Stimulated activated CD8-positive, alpha-beta memory T cell treated with anti-CD3 and anti-CD28 coated beads, Interleukin-15, amount 100 ng/mL, for 4 hours (primary cell): ENCODE data around the gene WDR93.
"Not testable (repeated sequence)": the region's sequence is repeated elsewhere in the genome, so short reads cannot be mapped to it uniquely, and the experiment has no call there.

Source experiments
- DNase-seq, 2 donors: peaks; one replicate each; pipeline ENCODE4 v3.0.0-alpha.2; 2020; ENCODE audit warnings: low read depth in 2 of 2

The WDR93 gene

DNA sequence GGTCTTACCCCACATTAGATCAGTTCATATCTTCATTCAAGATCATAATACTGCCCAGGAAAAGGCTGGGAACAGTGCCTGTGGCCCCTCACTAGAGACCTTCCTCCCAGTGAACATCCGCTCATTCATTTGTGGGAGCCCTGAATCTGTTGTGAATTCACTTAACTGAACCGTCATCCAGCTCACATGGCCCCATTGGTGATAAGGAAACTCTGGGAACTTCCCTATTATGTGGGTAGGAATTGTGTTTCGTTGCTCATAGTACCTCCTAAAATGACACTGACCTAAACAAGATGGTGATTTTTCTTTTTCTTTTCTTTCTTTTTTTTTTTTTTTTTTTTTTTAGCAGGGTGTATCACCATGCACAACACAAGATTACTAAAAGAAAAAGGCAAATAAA, 78.8 kb downstream of the WDR93 start:
- no peak for DNase-seq

- no peak for DNase-seq
These were observed 79.4 kb downstream of the WDR93 start for GRCh38 chr15:89770041-89770440.

DNA sequence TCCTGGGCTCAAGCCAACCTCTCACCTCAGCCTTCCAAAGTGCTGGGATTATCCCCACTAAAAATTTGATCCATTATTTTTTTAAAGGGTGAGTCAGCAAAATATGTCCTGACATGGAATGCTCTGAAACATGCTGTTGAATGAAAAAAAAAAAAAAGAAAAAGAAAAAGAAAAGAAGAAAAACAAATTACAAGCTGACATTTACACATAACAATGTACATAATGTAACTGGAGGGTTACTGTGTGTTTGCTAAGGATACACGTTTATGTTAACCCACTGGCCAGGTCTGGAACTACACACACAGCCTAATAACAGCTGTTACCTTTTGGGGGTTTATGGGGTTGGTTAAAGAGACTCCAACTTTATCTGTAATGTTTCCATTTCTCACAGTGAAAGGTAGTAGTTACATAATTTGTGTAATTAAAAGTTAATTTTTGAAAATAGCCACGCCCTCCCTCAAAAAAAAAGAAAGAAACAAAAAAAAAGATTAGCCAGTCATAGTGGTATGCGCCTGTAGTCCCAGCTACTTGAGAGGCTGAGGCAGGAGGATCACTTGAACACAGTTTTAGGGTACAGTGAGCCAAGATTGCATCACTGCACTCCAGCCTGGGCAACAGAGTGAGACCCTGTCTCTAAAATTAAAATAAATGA, 82.4 kb downstream of the WDR93 start:
- DNase-seq, result no peak

DNA sequence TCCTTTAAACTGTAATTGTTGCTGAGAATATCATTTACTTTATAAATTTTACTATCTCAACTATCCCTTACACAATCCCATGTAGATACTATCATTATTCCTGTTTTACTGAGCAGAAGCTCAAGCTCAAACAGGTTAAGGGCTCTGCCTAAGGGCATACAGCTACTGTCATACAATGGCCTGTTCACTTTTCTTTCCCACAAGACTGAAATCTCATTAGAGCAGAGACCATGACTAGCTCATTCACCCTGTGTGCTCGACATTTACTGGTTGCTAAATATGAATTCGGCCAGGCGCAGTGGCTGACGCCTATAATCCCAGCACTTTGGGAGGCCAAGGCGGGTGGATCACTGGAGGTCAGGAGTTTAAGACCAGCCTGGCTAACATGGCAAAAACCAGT, 83.9 kb downstream of the WDR93 start:
- no peak for DNase-seq

DNA sequence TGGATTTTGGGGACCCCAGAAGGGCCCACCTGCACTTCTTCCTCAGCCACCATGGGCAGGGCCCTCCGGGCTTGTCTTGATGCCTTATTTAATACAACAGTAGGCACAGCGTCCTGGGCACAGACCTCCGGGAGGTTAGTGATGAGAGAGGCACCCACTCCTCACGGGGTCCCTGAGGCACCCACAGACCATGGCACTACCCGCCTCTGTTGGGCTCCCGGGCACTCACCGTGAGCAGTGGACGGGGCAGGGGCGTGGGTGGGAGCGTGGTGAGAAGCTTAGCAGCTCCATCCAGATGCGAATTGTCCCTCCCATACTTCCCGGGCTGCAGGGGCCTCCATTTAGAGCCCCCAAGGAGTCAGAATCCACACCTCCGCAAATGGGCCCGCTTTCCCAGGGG, 85.2 kb downstream of the WDR93 start:
- no peak for DNase-seq

GRCh38 chr15:89776274-89777072, 85.9 kb downstream of the WDR93 start, which contains the start of gene MESP2:
TSS of gene MESP2 (plus strand) at chr15:89776332. CDS start at chr15:89776358, 26 bp downstream.
- DNase-seq, result no peak

- DNase-seq, result no peak
These were observed 86.6 kb downstream of the WDR93 start for GRCh38 chr15:89777073-89777751.

DNA sequence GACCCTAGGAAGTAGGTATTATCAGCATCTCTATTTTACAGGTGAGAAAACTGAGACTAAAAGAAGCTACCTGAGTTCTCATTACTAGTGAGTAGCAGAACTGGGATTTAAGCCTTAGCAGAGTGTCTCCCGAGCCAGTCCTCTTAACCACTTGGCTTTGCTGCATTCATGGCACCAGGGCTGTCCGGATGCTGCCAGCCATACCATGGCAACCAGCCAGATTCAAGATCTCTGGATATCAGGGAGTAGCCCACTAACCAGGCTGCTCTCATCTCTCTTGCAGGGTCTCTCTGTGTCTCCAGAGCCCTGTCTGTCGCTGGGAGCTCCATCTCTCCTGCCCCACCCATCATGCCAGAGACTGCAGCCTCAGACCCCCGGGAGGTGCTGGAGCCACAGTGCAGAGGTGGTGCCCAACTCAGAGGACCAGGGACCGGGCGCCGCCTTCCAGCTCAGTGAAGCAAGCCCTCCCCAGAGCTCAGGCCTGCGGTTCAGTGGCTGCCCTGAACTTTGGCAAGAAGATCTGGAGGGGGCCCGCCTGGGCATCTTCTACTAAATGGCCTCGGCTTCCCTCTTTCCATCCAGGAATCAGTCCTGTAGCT, 87.3 kb downstream of the WDR93 start:
- no peak for DNase-seq

DNA sequence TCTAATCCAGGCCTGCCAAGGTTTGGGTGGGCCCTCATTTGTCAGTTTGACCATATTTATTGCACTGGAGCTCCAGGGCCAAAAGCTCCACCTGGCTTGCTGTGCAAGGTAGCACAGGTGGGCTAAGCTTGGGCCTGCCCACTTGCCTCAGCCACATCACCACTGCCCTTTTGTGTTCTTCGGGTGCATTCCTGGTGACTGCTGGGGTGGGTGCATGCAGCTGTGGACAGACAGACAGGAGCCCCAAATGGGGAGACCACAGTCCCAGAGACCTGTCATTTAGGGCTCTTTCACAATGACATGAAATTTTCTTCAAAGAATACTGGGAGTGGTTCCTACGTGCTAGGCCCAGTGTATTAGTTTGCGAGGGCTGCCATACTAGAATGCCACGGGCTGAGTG, 88.2 kb downstream of the WDR93 start:
- no peak for DNase-seq

- DNase-seq, result no peak
These were observed 90.0 kb downstream of the WDR93 start for GRCh38 chr15:89780601-89781000.

DNA sequence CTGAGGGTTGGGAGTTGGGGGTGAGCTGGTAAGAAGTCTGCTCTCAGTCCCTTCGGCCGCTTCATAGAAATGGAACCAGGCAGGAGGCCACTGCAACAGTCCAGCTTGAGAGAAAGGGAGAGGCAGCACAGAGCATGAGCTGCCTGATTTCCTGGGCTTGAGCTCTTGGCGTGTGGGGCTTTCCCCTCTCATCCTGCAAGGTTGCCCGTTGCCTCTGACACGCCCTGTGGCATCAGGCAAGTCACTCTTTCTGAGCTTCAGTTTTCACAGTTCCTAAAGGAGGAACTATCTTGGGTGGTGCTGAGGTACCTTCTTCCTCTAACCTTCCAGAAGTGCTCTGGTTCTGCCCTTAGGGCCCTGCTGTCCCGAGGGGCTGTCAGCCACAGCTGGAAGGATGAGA, 90.4 kb downstream of the WDR93 start:
- DNase-seq, result no peak

GRCh38 chr15:89781891-89782618, 91.4 kb downstream of the WDR93 start:
- no peak for DNase-seq

DNA sequence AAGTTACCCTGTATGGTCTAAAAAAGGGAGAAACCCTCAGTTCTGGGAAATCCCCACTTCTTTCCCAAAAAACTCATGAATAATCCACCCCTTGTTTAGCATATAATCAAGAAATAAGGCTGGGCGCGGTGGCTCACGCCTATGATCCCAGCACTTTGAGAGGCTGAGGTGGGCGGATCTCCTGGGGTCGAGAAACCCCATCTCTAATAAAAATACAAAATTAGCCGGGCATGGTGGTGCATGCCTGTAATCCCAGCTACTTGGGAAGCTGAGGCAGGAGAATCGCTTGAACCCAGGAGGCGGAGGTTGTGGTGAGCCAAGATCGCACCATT, 92.0 kb downstream of the WDR93 start:
- DNase-seq, result not testable (repeated sequence)

GRCh38 chr15:89783111-89783860, 92.7 kb downstream of the WDR93 start:
- no peak for DNase-seq

GRCh38 chr15:89783861-89784685, 93.5 kb downstream of the WDR93 start:
- DNase-seq, result no peak

- DNase-seq, result no peak
These were observed 94.0 kb downstream of the WDR93 start for GRCh38 chr15:89784686-89784960.

DNA sequence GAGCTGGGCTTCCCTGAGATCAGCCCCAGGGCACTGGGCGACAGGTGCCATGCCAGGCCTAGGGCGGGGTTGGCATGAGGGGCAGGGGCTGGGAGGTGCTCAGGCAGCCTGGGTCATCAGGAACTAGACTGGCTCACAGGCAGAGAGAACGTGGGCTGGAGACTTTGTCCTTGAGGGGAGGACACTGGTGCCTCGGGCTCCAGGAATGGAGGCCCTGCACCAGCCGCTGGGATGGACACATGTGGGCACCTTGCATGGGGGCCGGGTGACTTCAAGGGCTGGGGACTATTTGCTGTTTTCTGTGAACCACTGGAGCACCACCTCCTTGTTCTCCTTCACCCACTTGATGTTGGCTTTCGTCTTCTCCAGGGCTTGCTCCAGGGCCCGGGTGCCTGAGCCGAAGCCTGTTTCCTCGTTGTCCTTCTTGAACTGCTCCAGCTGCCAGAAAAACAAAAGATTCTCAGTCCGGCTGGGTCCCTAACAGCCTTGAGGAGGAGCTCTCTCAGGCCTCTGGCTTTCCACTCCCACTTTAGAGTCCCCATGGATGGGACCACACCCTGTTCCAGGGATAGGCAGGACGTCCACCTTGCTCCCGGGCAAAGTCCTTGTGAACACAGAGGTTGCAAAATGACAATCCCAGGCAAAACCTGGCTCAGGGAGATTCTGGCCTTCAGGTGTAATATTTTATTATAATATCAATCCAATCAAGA, 94.6 kb downstream of the WDR93 start:
- no peak for DNase-seq

DNA sequence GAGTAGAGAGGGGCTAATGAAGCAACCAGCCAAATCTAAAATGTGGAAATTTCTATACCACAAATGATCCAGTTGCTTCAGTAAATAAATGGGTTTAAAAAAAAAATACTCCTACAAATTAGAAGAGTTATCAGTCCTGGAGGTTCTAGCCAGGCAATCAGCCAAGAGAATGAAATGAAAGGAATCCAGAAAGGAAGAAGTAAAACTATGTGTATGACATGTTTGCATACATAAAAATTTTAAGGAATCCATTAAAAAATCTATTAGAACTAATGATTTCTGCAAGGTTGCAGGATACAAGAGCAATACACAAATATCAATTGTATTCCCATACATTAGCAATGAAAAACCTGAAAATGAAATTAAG, 95.1 kb downstream of the WDR93 start:
- no peak for DNase-seq

- no peak for DNase-seq
These were observed 97.3 kb downstream of the WDR93 start for GRCh38 chr15:89787944-89788343.

DNA sequence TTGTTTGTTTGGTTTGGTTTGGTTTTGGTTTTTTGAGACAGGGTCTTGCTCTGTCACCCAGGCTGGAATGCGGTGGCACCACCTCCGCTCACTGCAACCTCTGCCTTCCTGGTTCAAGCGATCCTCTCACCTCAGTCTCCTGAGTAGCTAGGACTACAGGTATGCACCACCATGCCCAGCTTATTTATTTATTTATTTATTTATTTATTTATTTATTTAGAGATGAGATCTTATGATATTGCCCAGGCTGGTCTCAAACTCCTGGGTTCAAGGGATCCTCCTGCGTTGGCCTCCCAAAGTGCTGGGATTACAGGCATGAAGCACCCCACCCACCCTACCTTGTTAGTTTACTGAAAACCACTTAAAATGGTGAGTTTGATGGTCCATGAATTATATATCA, 98.0 kb downstream of the WDR93 start:
- not testable (repeated sequence) for DNase-seq
